HepG2 (cell line): ENCODE measurements around the gene SLC16A5. TPM values are rescaled to one million over a fixed set of nuclear protein-coding genes. Genes with fewer than 3 reads are reported as not detected.

Source experiments
- ATF7-NPFF ChIP-seq: sonication (generic); formaldehyde crosslinking; IDR thresholded peaks from 2 replicates; pipeline ENCODE4 v1.8.1; 2023; ENCODE audit warnings: mild to moderate bottlenecking, low read depth, missing genetic modification reagents, moderate library complexity
- CENPBD1 ChIP-seq: sonication (generic); formaldehyde crosslinking; IDR thresholded peaks from 2 replicates; pipeline ENCODE4 v1.8.0; 2022; ENCODE audit warnings: missing genetic modification reagents, low read depth, mild to moderate bottlenecking, borderline replicate concordance
- CREBL2 ChIP-seq: sonication (generic); formaldehyde crosslinking; IDR thresholded peaks from 2 replicates; pipeline ENCODE4 v1.8.1; 2023; ENCODE audit warnings: missing genetic modification reagents, mild to moderate bottlenecking, borderline replicate concordance
- FOXC1 ChIP-seq: sonication (generic); formaldehyde crosslinking; IDR thresholded peaks from 2 replicates; pipeline ENCODE4 v1.8.0; 2022; ENCODE audit warnings: mild to moderate bottlenecking, missing genetic modification reagents, borderline replicate concordance
- HMGXB3 ChIP-seq: sonication (generic); formaldehyde crosslinking; IDR thresholded peaks from 2 replicates; pipeline ENCODE4 v1.4.0; 2020; ENCODE audit warnings: missing genetic modification reagents, borderline replicate concordance
- KAT8 ChIP-seq: IDR thresholded peaks from 2 replicates; pipeline ENCODE4 v1.6.1; 2016; ENCODE audit warnings: missing genetic modification reagents, missing compliant biosample characterization
- KDM3A ChIP-seq: IDR thresholded peaks from 2 replicates; pipeline ENCODE4 v1.6.1; 2018; ENCODE audit warnings: low read depth, missing compliant biosample characterization
- PRDM10 ChIP-seq: sonication (generic); formaldehyde crosslinking; IDR thresholded peaks from 2 replicates; pipeline ENCODE4 v1.4.0; 2020; ENCODE audit warnings: low read depth, missing genetic modification reagents
- REPIN1 ChIP-seq: sonication (generic); formaldehyde crosslinking; IDR thresholded peaks from 2 replicates; pipeline ENCODE4 v1.8.0; 2022; ENCODE audit warnings: missing genetic modification reagents, low read depth, mild to moderate bottlenecking, borderline replicate concordance
- STAG1 ChIP-seq: sonication (generic); formaldehyde crosslinking; IDR thresholded peaks from 2 replicates; pipeline ENCODE4 v1.4.0; 2020; ENCODE audit warnings: missing genetic modification reagents
- ZFX ChIP-seq: sonication (generic); formaldehyde crosslinking; IDR thresholded peaks from 2 replicates; pipeline ENCODE4 v1.4.0; 2020; ENCODE audit warnings: mild to moderate bottlenecking, low read depth, missing genetic modification reagents, moderate library complexity
- ZFY ChIP-seq: sonication (generic); formaldehyde crosslinking; IDR thresholded peaks from 2 replicates; pipeline ENCODE4 v1.4.0; 2020; ENCODE audit warnings: missing genetic modification reagents
- ZNF253 ChIP-seq: sonication (generic); formaldehyde crosslinking; IDR thresholded peaks from 2 replicates; pipeline ENCODE4 v1.8.0; 2022; ENCODE audit warnings: mild to moderate bottlenecking, missing genetic modification reagents, borderline replicate concordance
- ZNF530 ChIP-seq: sonication (generic); formaldehyde crosslinking; IDR thresholded peaks from 2 replicates; pipeline ENCODE4 v1.5.0; 2020; ENCODE audit warnings: low read depth, mild to moderate bottlenecking, missing genetic modification reagents
- ZNF720 ChIP-seq: sonication (generic); formaldehyde crosslinking; IDR thresholded peaks from 2 replicates; pipeline ENCODE4 v1.4.0; 2020; ENCODE audit warnings: missing genetic modification reagents
- ZNF775 ChIP-seq: sonication (generic); formaldehyde crosslinking; IDR thresholded peaks from 2 replicates; pipeline ENCODE4 v1.4.0; 2020; ENCODE audit warnings: missing genetic modification reagents, mild to moderate bottlenecking, moderate library complexity, borderline replicate concordance
- ZSCAN22 ChIP-seq: sonication (generic); formaldehyde crosslinking; IDR thresholded peaks from 2 replicates; pipeline ENCODE4 v1.4.0; 2020; ENCODE audit warnings: mild to moderate bottlenecking, missing genetic modification reagents
- ZSCAN25 ChIP-seq: sonication (generic); formaldehyde crosslinking; IDR thresholded peaks from 2 replicates; pipeline ENCODE4 v1.8.0; 2022; ENCODE audit warnings: mild to moderate bottlenecking, missing genetic modification reagents
- ZSCAN5A ChIP-seq: sonication (generic); formaldehyde crosslinking; IDR thresholded peaks from 2 replicates; pipeline ENCODE4 v1.8.0; 2022; ENCODE audit warnings: mild to moderate bottlenecking, missing genetic modification reagents, borderline replicate concordance
- polyA plus RNA-seq, 8 experiments: library from polyadenylated mRNA; depleted of rRNA in 3 of 8; stranded (reverse) in 7 of 8; unstranded in 1 of 8; fragments of >200 nt; fragmentation: Illumina TruSeq in 4 of 8; extraction: Trizol in 4 of 8; gene quantifications; 2 replicates each; pipeline versions ENCODE4 v1.2.1 to v1.2.3, GENCODE V29; 2011 to 2016; ENCODE audit warnings: low read depth in 4 of 8, missing spikeins in 1 of 8, mixed read lengths in 1 of 8; ENCODE audit not compliant: insufficient read depth in 1 of 8
- total RNA-seq, 5 experiments: library from RNA; depleted of rRNA; stranded (reverse); fragments of >200 nt; fragmentation: Illumina TruSeq; extraction: Trizol; gene quantifications; 2 replicates each; pipeline ENCODE4 v1.2.3, GENCODE V29; 2016; ENCODE audit warnings: low read depth in 1 of 5

Gene SLC16A5
- total and polyA plus RNA-seq, 2 of the 13 experiments (the other 11 are each of a cell fraction or from before 2014, with no cell fraction given), result 0.69 to 5.6 TPM

GRCh38 chr17:75113798-75114551 is 26.2 kb downstream of the SLC16A5 start (continued):
- TF ChIP-seq HMGXB3 (CRISPR knock-in tag), result no peak
- no peak for TF ChIP-seq PRDM10
- TF ChIP-seq CREBL2 (CRISPR knock-in tag), result no peak
- no peak for TF ChIP-seq ATF7-NPFF
- TF ChIP-seq ZNF775 (CRISPR knock-in tag), result no peak
- no peak for TF ChIP-seq ZNF530 (CRISPR knock-in tag)
- TF ChIP-seq REPIN1 (CRISPR knock-in tag), result peak; percentile 64; the same call in 1 of the 2 replicates
- TF ChIP-seq ZNF720, result no peak
- TF ChIP-seq ZSCAN5A (CRISPR knock-in tag), result no peak
- no peak for TF ChIP-seq KDM3A
- no peak for TF ChIP-seq ZSCAN25 (CRISPR knock-in tag)
- no peak for TF ChIP-seq ZNF253 (CRISPR knock-in tag)
- peak; percentile 50; the same call in 1 of the 2 replicates for TF ChIP-seq ZFX (CRISPR knock-in tag)
- TF ChIP-seq CENPBD1 (CRISPR knock-in tag), result 0 out of 2 replicates have a peak, but pooled peaks have one; percentile 30
- peak; percentile 78 for TF ChIP-seq KAT8 (CRISPR knock-in tag)
- peak; percentile 34 for TF ChIP-seq ZFY (CRISPR knock-in tag)
- TF ChIP-seq ZSCAN22 (CRISPR knock-in tag), result 0 out of 2 replicates have a peak, but pooled peaks have one; percentile 42
- TF ChIP-seq STAG1 (CRISPR knock-in tag), result peak; percentile 94
- no peak for TF ChIP-seq FOXC1 (CRISPR knock-in tag)
